Measurements from ENCODE around the gene CPVL. TPM values are rescaled to one million over a fixed set of nuclear protein-coding genes. Genes with fewer than 3 reads are reported as not detected.
A peak's percentile ranks its signal among the peaks of the same experiment; 100 is the strongest.

The CPVL gene
- total and polyA plus RNA-seq, 2 of the 4 experiments (the other 2 are of a cell fraction) = not detected

GRCh38 chr7:28980451-28981160 is 165.7 kb downstream of the CPVL start:
- no peak overlapping the region for H3K14ac ChIP-seq (replicated peaks; ENCODE audit: low read depth, low read length)
- BruUV-seq (replicated peaks) = no TSS peak
- intact Hi-C loops (cut with micrococcal nuclease) = no loop called here
- H3K4ac ChIP-seq (ENCODE audit: low read depth, low read length) = no peak overlapping the region
- H2BK20ac ChIP-seq (ENCODE audit: low read depth, low read length) = no peak overlapping the region
- dilution Hi-C loops (cut with HindIII; ENCODE audit: low sequenced_read_pairs, unreplicated experiment) = no loop called here
- H2AK5ac ChIP-seq (ENCODE audit: low read depth, low read length) = no peak overlapping the region
- H3K56ac ChIP-seq (ENCODE audit: extremely low read depth, insufficient read depth, low read length) = no peak overlapping the region
- H4K91ac ChIP-seq (ENCODE audit: insufficient read depth, low read depth, low read length) = no peak overlapping the region
- WGBS, 2 experiments (ENCODE audit: extremely low coverage in 2 of 2, insufficient read length in 1 of 2) = no CpG with 5 or more reads among the region's 8 CpGs
- no peak overlapping the region for H2AK9ac ChIP-seq (replicated peaks; ENCODE audit: low read depth, low read length, poor library complexity)
- no peak overlapping the region for H3K18ac ChIP-seq (ENCODE audit: low read depth, low read length)
- H4K8ac ChIP-seq (ENCODE audit: low read depth in 2 of 2, low read length in 2 of 2) = no peak overlapping the region
- H3K4me3 ChIP-seq (ENCODE audit: insufficient read depth, low read depth, low read length) = no peak overlapping the region
- no peaks in the 10 kb centered on the region for H3K36me3 ChIP-seq (ENCODE audit: control insufficient read depth, insufficient read depth, low read length)
- ATAC-seq (ENCODE audit: low read depth) = no peak
- H3K4me2 ChIP-seq (ENCODE audit: low read depth, low read length) = no peak overlapping the region
- H3K9ac ChIP-seq (ENCODE audit: low read depth, low read length) = no peak overlapping the region
- H3K23ac ChIP-seq (ENCODE audit: low read depth, low read length) = no peak overlapping the region
- H2AFZ ChIP-seq (replicated peaks; ENCODE audit: low read length, poor library complexity) = no peak overlapping the region
- H3K9me1 ChIP-seq (ENCODE audit: insufficient read depth, low read length) = peaks cover 2% of the 10 kb centered on the region; the same call in 1 of the 2 replicates
- in situ Hi-C loops (cut with MboI; ENCODE audit: low sequenced_read_pairs) = no loop called here
- peak; percentile 8 for DNase-seq
- H2BK5ac ChIP-seq (ENCODE audit: low read depth, low read length, poor library complexity, severe bottlenecking) = no peak overlapping the region
- H3K27me3 ChIP-seq (ENCODE audit: control insufficient read depth, insufficient read depth, low read length) = peaks cover 1% of the 10 kb centered on the region; the same call in 1 of the 2 replicates
- no peak overlapping the region for H2BK120ac ChIP-seq (ENCODE audit: low read depth, low read length)
- no peak overlapping the region for H3K27ac ChIP-seq (ENCODE audit: insufficient read depth, low read length)
- ChIA-PET CTCF (no interaction called here), POLR2A (ENCODE audit: unreplicated experiment) (interaction anchor here (0.6 kb wide), 1 partner anchor 1914 kb away, joined by 3 read pairs; no protein-coding TSS in a partner anchor)
- 0 out of 2 replicates have a peak, but pooled peaks cover 2% of the 10 kb centered on the region for H3K9me3 ChIP-seq (ENCODE audit: control insufficient read depth, insufficient read depth, low read length)
- TF ChIP-seq ELK1 (IDR thresholded peaks at IDR 0.05; ENCODE audit: borderline replicate concordance, low read depth, low read length) (no peak), RAD21 (IDR thresholded peaks at IDR 0.05; ENCODE audit: low read length) (no peak), FOS (IDR thresholded peaks at IDR 0.05; ENCODE audit: low read depth, low read length) (no peak), POLR2A (IDR thresholded peaks at IDR 0.05; ENCODE audit: low read depth, low read length) (no peak), CEBPB (IDR thresholded peaks at IDR 0.05; ENCODE audit: low read depth, low read length) (no peak), MAFK (IDR thresholded peaks at IDR 0.05; ENCODE audit: low read depth, low read length) (no peak), SMC3 (IDR thresholded peaks at IDR 0.05; ENCODE audit: low read depth, low read length) (no peak), RFX5 (IDR thresholded peaks at IDR 0.05; ENCODE audit: low read depth, low read length) (no peak), NFE2L2 (IDR thresholded peaks at IDR 0.05; ENCODE audit: low read depth, low read length) (no peak), RCOR1 (IDR thresholded peaks at IDR 0.05; ENCODE audit: insufficient replicate concordance, low read length) (no peak), MAZ (IDR thresholded peaks at IDR 0.05; ENCODE audit: borderline replicate concordance, low read depth, low read length) (no peak), MXI1 (IDR thresholded peaks at IDR 0.05; ENCODE audit: borderline replicate concordance, low read depth, low read length) (no peak), BHLHE40 (IDR thresholded peaks at IDR 0.05; ENCODE audit: low read depth, low read length) (no peak), CTCF (conservative IDR thresholded peaks at IDR 0.05; ENCODE audit: low read depth, low read length) (no peak), CHD1 (IDR thresholded peaks at IDR 0.05; ENCODE audit: low read depth, low read length) (no peak)
- H2BK15ac ChIP-seq (ENCODE audit: low read depth, low read length) = no peak overlapping the region
- H3K4me1 ChIP-seq (ENCODE audit: control insufficient read depth, insufficient read depth, low read length) = peaks cover 7% of the 10 kb centered on the region
- no peaks in the 10 kb centered on the region for H4K20me1 ChIP-seq (ENCODE audit: insufficient read depth, low read length)
- no peaks in the 10 kb centered on the region for H3K79me1 ChIP-seq (ENCODE audit: low read depth in 1 of 2, low read length in 2 of 2)
- no peak overlapping the region for H4K5ac ChIP-seq (ENCODE audit: low read depth, low read length)

All from IMR-90 (cell line).